NCI-H510A (cell line): ENCODE results near the gene TTLL11.
"Not testable (repeated sequence)": the region's sequence is repeated elsewhere in the genome, so short reads cannot be mapped to it uniquely, and the experiment has no call there.

Experiments used
- DNase-seq: peaks from one replicate; lab custom pipeline; 2025; lab: John Stamatoyannopoulos, UW

Gene TTLL11

GRCh38 chr9:122001491-122002201 is 91.5 kb downstream of the TTLL11 start:
- no peak for DNase-seq

GRCh38 chr9:122000526-122000925 is 92.6 kb downstream of the TTLL11 start:
- not testable (repeated sequence) for DNase-seq

GRCh38 chr9:121999556-121999955 is 93.6 kb downstream of the TTLL11 start:
- DNase-seq = no peak

- DNase-seq = no peak
Measured at GRCh38 chr9:121998513-121999049, 94.5 kb downstream of the TTLL11 start.

GRCh38 chr9:121997791-121998190 is 95.3 kb downstream of the TTLL11 start:
- DNase-seq = no peak

GRCh38 chr9:121996783-121997182 is 96.3 kb downstream of the TTLL11 start:
- no peak for DNase-seq

GRCh38 chr9:121995997-121996396 is 97.1 kb downstream of the TTLL11 start:
- DNase-seq = no peak

GRCh38 chr9:121992571-121993212 is 100.4 kb downstream of the TTLL11 start:
- DNase-seq = peak; percentile 61

GRCh38 chr9:121991307-121991661 is 101.8 kb downstream of the TTLL11 start:
- no peak for DNase-seq

- no peak for DNase-seq
Measured at GRCh38 chr9:121990600-121991306, 102.4 kb downstream of the TTLL11 start.

- DNase-seq = no peak
Measured at GRCh38 chr9:121989010-121989409, 104.1 kb downstream of the TTLL11 start.

GRCh38 chr9:121987314-121987713 is 105.8 kb downstream of the TTLL11 start:
- no peak for DNase-seq

GRCh38 chr9:121985792-121986494 is 107.2 kb downstream of the TTLL11 start:
- DNase-seq = no peak

GRCh38 chr9:121984726-121985402 is 108.2 kb downstream of the TTLL11 start:
- no peak for DNase-seq

- DNase-seq = no peak
Measured at GRCh38 chr9:121983736-121984135, 109.4 kb downstream of the TTLL11 start.

GRCh38 chr9:121981118-121981883 is 111.8 kb downstream of the TTLL11 start:
- DNase-seq = no peak

- DNase-seq = not testable (repeated sequence)
Measured at GRCh38 chr9:121980665-121981064, 112.4 kb downstream of the TTLL11 start.

- no peak for DNase-seq
Measured at GRCh38 chr9:121979736-121980135, 113.4 kb downstream of the TTLL11 start.

- DNase-seq = no peak
Measured at GRCh38 chr9:121976751-121977150, 116.4 kb downstream of the TTLL11 start.

GRCh38 chr9:121975801-121976277 is 117.3 kb downstream of the TTLL11 start:
- no peak for DNase-seq

- no peak for DNase-seq
Measured at GRCh38 chr9:121974421-121974820, 118.7 kb downstream of the TTLL11 start.
